Stimulated activated CD8-positive, alpha-beta memory T cell treated with anti-CD3 and anti-CD28 coated beads, Interleukin-12 subunit alpha, Interleukin-12 subunit beta, amount 100 ng/mL, for 24 hours (primary cell): ENCODE results near the gene NFE2.
"Not testable (repeated sequence)": the region's sequence is repeated elsewhere in the genome, so short reads cannot be mapped to it uniquely, and the experiment has no call there.

ENCODE experiments used
- DNase-seq: peaks from one replicate; pipeline ENCODE4 v3.0.0-alpha.2; 2020; ENCODE audit errors: extremely low read depth

Gene NFE2

GRCh38 chr12:54282949-54283593, 17.7 kb downstream of the NFE2 start:
- DNase-seq, result no peak

- DNase-seq, result not testable (repeated sequence)
Observed at GRCh38 chr12:54281694-54282093, 19.1 kb downstream of the NFE2 start.

- DNase-seq, result not testable (repeated sequence)
Observed at GRCh38 chr12:54281261-54281638, 19.6 kb downstream of the NFE2 start.

GRCh38 chr12:54280468-54281260, 20.2 kb downstream of the NFE2 start, which contains the start of gene HNRNPA1:
TSS of gene HNRNPA1 (plus strand) at chr12:54280726. CDS start at chr12:54280808, 82 bp downstream.
- peak; percentile 84 for DNase-seq

GRCh38 chr12:54279632-54280467, 21.0 kb downstream of the NFE2 start, which contains the start of gene CBX5:
TSS of gene CBX5 (minus strand) at chr12:54280122. CDS start at chr12:54257650, 22,472 bp downstream.
- DNase-seq, result peak; percentile 97

GRCh38 chr12:54279227-54279631, 21.6 kb downstream of the NFE2 start:
- no peak for DNase-seq

GRCh38 chr12:54277823-54278276, 23.0 kb downstream of the NFE2 start:
- no peak for DNase-seq

- no peak for DNase-seq
Observed at GRCh38 chr12:54276368-54276767, 24.4 kb downstream of the NFE2 start.

GRCh38 chr12:54273981-54274380, 26.8 kb downstream of the NFE2 start:
- no peak for DNase-seq

- DNase-seq, result no peak
Observed at GRCh38 chr12:54272214-54272613, 28.6 kb downstream of the NFE2 start.

- no peak for DNase-seq
Observed at GRCh38 chr12:54270345-54270744, 30.5 kb downstream of the NFE2 start.

- DNase-seq, result no peak
Observed at GRCh38 chr12:54266852-54267251, 34.0 kb downstream of the NFE2 start.

- DNase-seq, result no peak
Observed at GRCh38 chr12:54265364-54265812, 35.4 kb downstream of the NFE2 start.

GRCh38 chr12:54262403-54262925, 38.4 kb downstream of the NFE2 start:
- no peak for DNase-seq

GRCh38 chr12:54261815-54262402, 38.9 kb downstream of the NFE2 start:
- DNase-seq, result no peak

- no peak for DNase-seq
Observed at GRCh38 chr12:54259194-54260011, 41.4 kb downstream of the NFE2 start.

GRCh38 chr12:54258201-54258681, 42.6 kb downstream of the NFE2 start:
- no peak for DNase-seq

GRCh38 chr12:54257332-54257731, 43.5 kb downstream of the NFE2 start:
- no peak for DNase-seq

GRCh38 chr12:54253240-54253639, 47.6 kb downstream of the NFE2 start:
- no peak for DNase-seq

- no peak for DNase-seq
Observed at GRCh38 chr12:54251667-54252284, 49.0 kb downstream of the NFE2 start.
